GM23338 (cell line): ENCODE measurements around the gene SNX2. TPM values are rescaled to one million over a fixed set of nuclear protein-coding genes. Genes with fewer than 3 reads are reported as not detected.

ENCODE experiments used
- ATAC-seq: fragments of 200-7000 bp; cut with Tn5 transposase; 3 replicates; pipeline ENCODE4 v1.9.1; 2020
- DNase-seq: peaks from one replicate; pipeline ENCODE4 v3.0.0-alpha.2; 2015; ENCODE audit warnings: low spot score
- H2AFZ ChIP-seq: fragments of 200-600 bp; sonication (generic); 2 replicates; pipeline ENCODE4 v1.8.0; 2016; ENCODE audit warnings: antibody characterized with exemption, mild to moderate bottlenecking, moderate library complexity
- H3F3A ChIP-seq: fragments of 200-600 bp; sonication (generic); replicated peaks from 2 replicates; pipeline ENCODE4 v1.8.0; 2017; ENCODE audit warnings: antibody characterized with exemption, mixed run types, low read depth
- H3K27ac ChIP-seq: fragments of 200-600 bp; sonication (generic); 2 replicates; pipeline ENCODE4 v1.6.1; 2016; ENCODE audit warnings: low read depth
- H3K27me3 ChIP-seq: fragments of 200-600 bp; sonication (generic); 2 replicates; pipeline ENCODE4 v1.8.0; 2016; ENCODE audit warnings: mild to moderate bottlenecking, mixed run types, moderate library complexity; ENCODE audit not compliant: insufficient read depth
- H3K36me3 ChIP-seq: fragments of 200-600 bp; sonication (generic); 2 replicates; pipeline ENCODE4 v1.8.0; 2016; ENCODE audit warnings: mild to moderate bottlenecking; ENCODE audit not compliant: insufficient read depth
- H3K4me1 ChIP-seq: fragments of 200-600 bp; sonication (generic); 2 replicates; pipeline ENCODE4 v1.8.0; 2016; ENCODE audit warnings: mild to moderate bottlenecking, moderate library complexity; ENCODE audit not compliant: insufficient read depth
- H3K4me2 ChIP-seq: fragments of 200-600 bp; sonication (generic); 2 replicates; pipeline ENCODE4 v1.7.1; 2017; ENCODE audit warnings: mixed run types
- H3K4me3 ChIP-seq: fragments of 200-600 bp; sonication (generic); 2 replicates; pipeline ENCODE4 v1.6.1; 2016; ENCODE audit warnings: mixed run types
- H3K79me2 ChIP-seq: fragments of 200-600 bp; sonication (generic); replicated peaks from 2 replicates; pipeline ENCODE4 v1.8.0; 2017; ENCODE audit warnings: mild to moderate bottlenecking; ENCODE audit not compliant: insufficient read depth
- H3K9me2 ChIP-seq: fragments of 200-600 bp; sonication (generic); 2 replicates; pipeline ENCODE4 v1.8.0; 2017; ENCODE audit not compliant: insufficient read depth
- H4K20me1 ChIP-seq: fragments of 200-600 bp; sonication (generic); replicated peaks from 2 replicates; pipeline ENCODE4 v1.8.0; 2017; ENCODE audit warnings: mild to moderate bottlenecking; ENCODE audit not compliant: insufficient read depth
- H3K27ac Mint-ChIP-seq: 2 replicates; pipeline ENCODE4 v1.8.0; 2020; ENCODE audit warnings: inconsistent platforms, mild to moderate bottlenecking, moderate library complexity, mixed read lengths
- H3K27me3 Mint-ChIP-seq: 3 replicates; pipeline ENCODE4 v1.8.0; 2022; ENCODE audit warnings: low read depth, mild to moderate bottlenecking, moderate library complexity, mixed read lengths, inconsistent platforms; ENCODE audit not compliant: insufficient read depth, poor library complexity
- H3K36me3 Mint-ChIP-seq: 3 replicates; pipeline ENCODE4 v1.8.0; 2021; ENCODE audit warnings: low read depth, mild to moderate bottlenecking, inconsistent platforms, moderate library complexity, mixed read lengths
- H3K4me1 Mint-ChIP-seq: 3 replicates; pipeline ENCODE4 v1.8.0; 2020; ENCODE audit warnings: mild to moderate bottlenecking, inconsistent platforms, mixed read lengths
- H3K4me3 Mint-ChIP-seq: 3 replicates; pipeline ENCODE4 v1.8.0; 2021; ENCODE audit warnings: moderate library complexity, mild to moderate bottlenecking, inconsistent platforms, mixed read lengths
- H3K9me3 Mint-ChIP-seq: 3 replicates; pipeline ENCODE4 v1.8.0; 2020; ENCODE audit warnings: moderate library complexity, mild to moderate bottlenecking, inconsistent platforms, mixed read lengths
- EZH2phosphoT487 ChIP-seq: fragments of 200-600 bp; sonication (generic); IDR thresholded peaks from one replicate; pipeline ENCODE4 v1.8.1; 2018; ENCODE audit warnings: antibody characterized with exemption; ENCODE audit not compliant: unreplicated experiment
- NANOG ChIP-seq: IDR thresholded peaks from 2 replicates; pipeline ENCODE4 v1.6.1; 2016; ENCODE audit warnings: antibody characterized with exemption, borderline replicate concordance
- POLR2AphosphoS5 ChIP-seq: IDR thresholded peaks from 2 replicates; pipeline ENCODE4 v1.6.1; 2016; ENCODE audit warnings: antibody characterized with exemption, low read depth
- STAT1 ChIP-seq: IDR thresholded peaks from one replicate; pipeline ENCODE4 v1.6.1; 2016; ENCODE audit warnings: antibody characterized with exemption; ENCODE audit not compliant: unreplicated experiment
- ZNF114 ChIP-seq: fragments of 250-450 bp; sonication (Bioruptor Pico); IDR thresholded peaks from 2 replicates; pipeline ENCODE4 v1.5.0; 2020; ENCODE audit warnings: mild to moderate bottlenecking, moderate library complexity
- ZNF331 ChIP-seq: fragments of 250-450 bp; sonication (Bioruptor Pico); IDR thresholded peaks from 2 replicates; pipeline ENCODE4 v1.5.0; 2020; ENCODE audit warnings: low read depth, mild to moderate bottlenecking, moderate library complexity
- polyA plus RNA-seq: library from polyadenylated mRNA; unstranded; fragments of >200 nt; fragmentation: Nextera tagmentation; extraction: Ambion mirVana; gene quantifications from 2 replicates; pipeline ENCODE4 v1.2.1, GENCODE V29; 2016
- total RNA-seq: library from RNA; depleted of rRNA; stranded (reverse); fragments of >200 nt; shearing (Covaris generic); gene quantifications from 2 replicates; pipeline ENCODE4 v1.2.3, GENCODE V29; 2014
- TF ChIP-seq, protein P1 (sequence below): fragments of 250-450 bp; sonication (Bioruptor Pico); IDR thresholded peaks from 2 replicates; pipeline ENCODE4 v1.5.0; 2020; ENCODE audit warnings: mild to moderate bottlenecking, moderate library complexity

SNX2 gene
- total and polyA plus RNA-seq, 2 experiments from 2014 or later = 50.8 to 67.8 TPM

DNA sequence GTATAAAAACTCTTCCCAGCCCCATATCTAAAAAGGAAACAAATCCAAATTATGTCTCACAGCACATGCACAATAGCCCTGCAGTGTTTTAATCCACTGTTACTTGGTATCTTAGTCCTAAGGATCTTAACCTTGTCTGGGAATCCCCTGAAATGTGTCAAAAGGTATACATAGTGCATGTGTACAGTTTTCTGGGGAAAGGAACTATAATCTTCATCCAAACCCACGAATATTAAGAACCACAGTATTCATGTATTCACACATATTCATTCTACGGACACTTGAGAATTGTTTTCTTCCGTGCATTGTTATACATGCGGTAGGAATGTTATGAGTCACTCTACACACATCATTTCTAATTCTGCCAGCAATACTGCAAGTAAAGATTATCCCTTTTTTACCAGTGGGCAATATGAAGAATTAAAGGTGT, 47.8 kb upstream of the SNX2 start (continued):
- TF ChIP-seq, protein P1, sequence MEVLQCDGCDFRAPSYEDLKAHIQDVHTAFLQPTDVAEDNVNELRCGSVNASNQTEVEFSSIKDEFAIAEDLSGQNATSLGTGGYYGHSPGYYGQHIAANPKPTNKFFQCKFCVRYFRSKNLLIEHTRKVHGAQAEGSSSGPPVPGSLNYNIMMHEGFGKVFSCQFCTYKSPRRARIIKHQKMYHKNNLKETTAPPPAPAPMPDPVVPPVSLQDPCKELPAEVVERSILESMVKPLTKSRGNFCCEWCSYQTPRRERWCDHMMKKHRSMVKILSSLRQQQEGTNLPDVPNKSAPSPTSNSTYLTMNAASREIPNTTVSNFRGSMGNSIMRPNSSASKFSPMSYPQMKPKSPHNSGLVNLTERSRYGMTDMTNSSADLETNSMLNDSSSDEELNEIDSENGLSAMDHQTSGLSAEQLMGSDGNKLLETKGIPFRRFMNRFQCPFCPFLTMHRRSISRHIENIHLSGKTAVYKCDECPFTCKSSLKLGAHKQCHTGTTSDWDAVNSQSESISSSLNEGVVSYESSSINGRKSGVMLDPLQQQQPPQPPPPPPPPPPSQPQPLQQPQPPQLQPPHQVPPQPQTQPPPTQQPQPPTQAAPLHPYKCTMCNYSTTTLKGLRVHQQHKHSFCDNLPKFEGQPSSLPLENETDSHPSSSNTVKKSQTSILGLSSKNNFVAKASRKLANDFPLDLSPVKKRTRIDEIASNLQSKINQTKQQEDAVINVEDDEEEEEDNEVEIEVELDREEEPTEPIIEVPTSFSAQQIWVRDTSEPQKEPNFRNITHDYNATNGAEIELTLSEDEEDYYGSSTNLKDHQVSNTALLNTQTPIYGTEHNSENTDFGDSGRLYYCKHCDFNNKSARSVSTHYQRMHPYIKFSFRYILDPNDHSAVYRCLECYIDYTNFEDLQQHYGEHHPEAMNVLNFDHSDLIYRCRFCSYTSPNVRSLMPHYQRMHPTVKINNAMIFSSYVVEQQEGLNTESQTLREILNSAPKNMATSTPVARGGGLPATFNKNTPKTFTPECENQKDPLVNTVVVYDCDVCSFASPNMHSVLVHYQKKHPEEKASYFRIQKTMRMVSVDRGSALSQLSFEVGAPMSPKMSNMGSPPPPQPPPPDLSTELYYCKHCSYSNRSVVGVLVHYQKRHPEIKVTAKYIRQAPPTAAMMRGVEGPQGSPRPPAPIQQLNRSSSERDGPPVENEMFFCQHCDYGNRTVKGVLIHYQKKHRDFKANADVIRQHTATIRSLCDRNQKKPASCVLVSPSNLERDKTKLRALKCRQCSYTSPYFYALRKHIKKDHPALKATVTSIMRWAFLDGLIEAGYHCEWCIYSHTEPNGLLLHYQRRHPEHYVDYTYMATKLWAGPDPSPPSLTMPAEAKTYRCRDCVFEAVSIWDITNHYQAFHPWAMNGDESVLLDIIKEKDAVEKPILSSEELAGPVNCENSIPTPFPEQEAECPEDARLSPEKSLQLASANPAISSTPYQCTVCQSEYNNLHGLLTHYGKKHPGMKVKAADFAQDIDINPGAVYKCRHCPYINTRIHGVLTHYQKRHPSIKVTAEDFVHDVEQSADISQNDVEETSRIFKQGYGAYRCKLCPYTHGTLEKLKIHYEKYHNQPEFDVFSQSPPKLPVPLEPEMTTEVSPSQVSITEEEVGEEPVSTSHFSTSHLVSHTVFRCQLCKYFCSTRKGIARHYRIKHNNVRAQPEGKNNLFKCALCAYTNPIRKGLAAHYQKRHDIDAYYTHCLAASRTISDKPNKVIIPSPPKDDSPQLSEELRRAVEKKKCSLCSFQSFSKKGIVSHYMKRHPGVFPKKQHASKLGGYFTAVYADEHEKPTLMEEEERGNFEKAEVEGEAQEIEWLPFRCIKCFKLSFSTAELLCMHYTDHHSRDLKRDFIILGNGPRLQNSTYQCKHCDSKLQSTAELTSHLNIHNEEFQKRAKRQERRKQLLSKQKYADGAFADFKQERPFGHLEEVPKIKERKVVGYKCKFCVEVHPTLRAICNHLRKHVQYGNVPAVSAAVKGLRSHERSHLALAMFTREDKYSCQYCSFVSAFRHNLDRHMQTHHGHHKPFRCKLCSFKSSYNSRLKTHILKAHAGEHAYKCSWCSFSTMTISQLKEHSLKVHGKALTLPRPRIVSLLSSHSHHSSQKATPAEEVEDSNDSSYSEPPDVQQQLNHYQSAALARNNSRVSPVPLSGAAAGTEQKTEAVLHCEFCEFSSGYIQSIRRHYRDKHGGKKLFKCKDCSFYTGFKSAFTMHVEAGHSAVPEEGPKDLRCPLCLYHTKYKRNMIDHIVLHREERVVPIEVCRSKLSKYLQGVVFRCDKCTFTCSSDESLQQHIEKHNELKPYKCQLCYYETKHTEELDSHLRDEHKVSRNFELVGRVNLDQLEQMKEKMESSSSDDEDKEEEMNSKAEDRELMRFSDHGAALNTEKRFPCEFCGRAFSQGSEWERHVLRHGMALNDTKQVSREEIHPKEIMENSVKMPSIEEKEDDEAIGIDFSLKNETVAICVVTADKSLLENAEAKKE = no peak

DNA sequence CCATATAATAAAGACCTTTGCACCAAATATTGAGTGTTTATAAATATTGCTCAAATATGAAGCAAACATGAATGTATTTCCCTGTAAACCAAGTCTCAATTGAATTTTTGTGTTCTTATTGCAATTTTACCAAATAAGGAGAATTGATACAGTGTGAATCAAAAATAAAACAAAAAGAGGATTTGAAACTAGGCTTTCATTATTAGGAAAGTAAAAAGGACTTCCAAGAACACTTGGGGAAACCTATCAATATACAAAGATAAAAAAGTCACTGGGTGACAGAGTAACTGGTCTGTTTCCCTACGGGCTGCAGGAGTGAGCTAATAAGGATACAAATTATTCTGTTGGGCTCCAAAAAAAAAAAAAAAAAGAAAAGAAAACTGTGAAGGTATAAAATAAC, 44.8 kb upstream of the SNX2 start:
- no peaks in the 10 kb centered on the region for H3K27me3 Mint-ChIP-seq
- TF ChIP-seq ZNF331 (CRISPR knock-in tag) (no peak), ZNF114 (CRISPR knock-in tag) (no peak), NANOG (no peak), POLR2AphosphoS5 (no peak), STAT1 (no peak), EZH2phosphoT487 (no peak)
- TF ChIP-seq, protein P1 = no peak

More for the DNA sequence above, 44.8 kb upstream of the SNX2 start:
- no peaks in the 10 kb centered on the region for H3K79me2 ChIP-seq
- H3F3A ChIP-seq = no peaks in the 10 kb centered on the region
- no peak overlapping the region for H3K4me3 ChIP-seq
- no peaks in the 10 kb centered on the region for H3K4me1 ChIP-seq
- no peaks in the 10 kb centered on the region for H3K36me3 Mint-ChIP-seq
- no peaks in the 10 kb centered on the region for H3K4me1 Mint-ChIP-seq
- no peaks in the 10 kb centered on the region for H3K36me3 ChIP-seq
- H4K20me1 ChIP-seq = no peaks in the 10 kb centered on the region
- no peak overlapping the region for H3K27ac Mint-ChIP-seq
- H3K9me3 Mint-ChIP-seq = no peaks in the 10 kb centered on the region
- no peak overlapping the region for H3K4me3 Mint-ChIP-seq
- H2AFZ ChIP-seq = no peak overlapping the region
- DNase-seq (no peak), ATAC-seq (no peak)
- H3K4me2 ChIP-seq = no peak overlapping the region
- no peaks in the 10 kb centered on the region for H3K27me3 ChIP-seq
- no peak overlapping the region for H3K27ac ChIP-seq
- no peaks in the 10 kb centered on the region for H3K9me2 ChIP-seq
